Measurements from ENCODE around the gene THSD4.

Gene THSD4

DNA sequence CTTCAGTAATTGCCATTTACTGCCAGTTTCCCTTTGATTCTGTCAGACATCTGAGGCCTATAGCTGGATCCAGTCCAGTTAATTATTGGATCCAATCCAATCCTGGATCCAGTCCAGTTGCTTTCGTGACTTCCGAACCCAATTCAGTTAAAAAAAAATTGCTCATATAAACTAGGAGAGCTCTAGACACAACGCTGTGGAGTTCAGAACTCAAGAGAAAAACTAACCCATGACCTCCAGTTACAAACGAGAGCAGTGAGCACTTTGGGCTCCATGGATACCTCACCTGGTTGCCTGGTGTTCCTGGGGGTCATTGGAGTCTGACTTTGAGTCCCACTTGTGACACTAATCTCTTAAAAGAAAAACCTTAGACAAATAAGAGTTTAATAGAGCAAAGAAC is 269.8 kb downstream of the THSD4 start:
- TF ChIP-seq EZH2phosphoT487 (IDR thresholded peaks at IDR 0.05; ENCODE audit: low read depth) = no peak
- TF ChIP-seq, protein P1, sequence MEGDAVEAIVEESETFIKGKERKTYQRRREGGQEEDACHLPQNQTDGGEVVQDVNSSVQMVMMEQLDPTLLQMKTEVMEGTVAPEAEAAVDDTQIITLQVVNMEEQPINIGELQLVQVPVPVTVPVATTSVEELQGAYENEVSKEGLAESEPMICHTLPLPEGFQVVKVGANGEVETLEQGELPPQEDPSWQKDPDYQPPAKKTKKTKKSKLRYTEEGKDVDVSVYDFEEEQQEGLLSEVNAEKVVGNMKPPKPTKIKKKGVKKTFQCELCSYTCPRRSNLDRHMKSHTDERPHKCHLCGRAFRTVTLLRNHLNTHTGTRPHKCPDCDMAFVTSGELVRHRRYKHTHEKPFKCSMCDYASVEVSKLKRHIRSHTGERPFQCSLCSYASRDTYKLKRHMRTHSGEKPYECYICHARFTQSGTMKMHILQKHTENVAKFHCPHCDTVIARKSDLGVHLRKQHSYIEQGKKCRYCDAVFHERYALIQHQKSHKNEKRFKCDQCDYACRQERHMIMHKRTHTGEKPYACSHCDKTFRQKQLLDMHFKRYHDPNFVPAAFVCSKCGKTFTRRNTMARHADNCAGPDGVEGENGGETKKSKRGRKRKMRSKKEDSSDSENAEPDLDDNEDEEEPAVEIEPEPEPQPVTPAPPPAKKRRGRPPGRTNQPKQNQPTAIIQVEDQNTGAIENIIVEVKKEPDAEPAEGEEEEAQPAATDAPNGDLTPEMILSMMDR (IDR thresholded peaks at IDR 0.05; ENCODE audit: low read depth, low read length) = no peak
- Histone ChIP-seq H3K27ac (ENCODE audit: low read length) (no peak overlapping the region), H3K4me2 (ENCODE audit: low read length) (no peak overlapping the region), H3K9me3 (ENCODE audit: insufficient read depth, low read length) (no peaks in the 10 kb centered on the region), H3K9ac (ENCODE audit: low read length) (no peak overlapping the region), H3K27me3 (ENCODE audit: low read depth, low read length) (peaks cover 35% of the 10 kb centered on the region), H3K4me1 (ENCODE audit: low read length) (peaks cover 3% of the 10 kb centered on the region; the same call in 1 of the 2 replicates), H4K20me1 (ENCODE audit: insufficient read depth, low read length) (no peaks in the 10 kb centered on the region), H2AFZ (ENCODE audit: low read depth, low read length) (no peak overlapping the region), H3K36me3 (replicated peaks; ENCODE audit: low read depth, low read length) (no peaks in the 10 kb centered on the region), H3K79me2 (ENCODE audit: low read length) (no peaks in the 10 kb centered on the region), H3K4me3 (ENCODE audit: low read length) (no peak overlapping the region)

DNA sequence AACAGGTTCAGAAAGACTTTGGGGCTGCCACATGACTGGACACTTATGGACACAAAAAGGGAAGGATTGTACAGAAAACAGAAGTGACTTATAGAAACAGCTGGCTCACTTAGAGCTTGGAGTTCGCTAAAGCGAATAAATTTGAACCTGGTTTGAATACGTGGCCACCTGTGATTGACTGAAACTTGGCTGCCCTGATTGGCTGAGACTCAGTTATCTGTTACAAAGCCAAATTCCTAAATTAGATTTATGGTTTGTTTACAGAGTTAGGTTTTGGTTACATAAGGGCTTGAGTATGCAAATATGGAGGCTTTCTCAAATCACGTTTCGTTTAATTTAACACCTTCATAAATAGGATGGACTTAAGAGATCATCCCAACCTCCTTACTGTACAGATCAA is 270.2 kb downstream of the THSD4 start:
- Histone ChIP-seq H3K4me2 (ENCODE audit: low read length) (no peak overlapping the region), H3K4me3 (ENCODE audit: low read length) (no peak overlapping the region), H3K27ac (ENCODE audit: low read length) (no peak overlapping the region)

DNA sequence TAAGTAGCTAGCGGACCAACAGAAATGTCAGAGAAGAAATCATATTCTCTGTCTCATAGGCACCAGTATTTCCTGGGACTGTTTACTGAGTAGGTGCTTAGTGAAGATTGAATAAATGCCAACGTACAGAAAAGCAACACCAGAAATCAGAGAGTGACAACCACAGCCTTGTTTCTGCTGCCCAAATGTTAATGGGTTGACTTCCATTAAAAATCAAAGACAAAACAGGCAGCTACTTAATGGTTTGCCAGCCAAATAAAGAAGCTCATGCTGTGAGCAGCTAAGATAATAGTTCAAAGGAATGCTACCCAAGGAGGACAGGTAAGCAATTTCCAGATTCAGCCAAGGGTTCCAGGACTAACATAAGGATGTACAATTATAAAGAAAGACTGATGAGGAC is 270.7 kb downstream of the THSD4 start:
- H3K79me2 ChIP-seq (ENCODE audit: low read length) = no peaks in the 10 kb centered on the region
- H3K27me3 ChIP-seq (ENCODE audit: low read depth, low read length) = peaks cover 35% of the 10 kb centered on the region
- no peak overlapping the region for H3K9ac ChIP-seq (ENCODE audit: low read length)
- no peaks in the 10 kb centered on the region for H3K9me3 ChIP-seq (ENCODE audit: insufficient read depth, low read length)
- TF ChIP-seq EZH2phosphoT487 (IDR thresholded peaks at IDR 0.05; ENCODE audit: low read depth) = no peak
- TF ChIP-seq, protein P1 (IDR thresholded peaks at IDR 0.05; ENCODE audit: low read depth, low read length) = no peak
- H3K4me3 ChIP-seq (ENCODE audit: low read length) = no peak overlapping the region
- H3K27ac ChIP-seq (ENCODE audit: low read length) = no peak overlapping the region
- H3K36me3 ChIP-seq (replicated peaks; ENCODE audit: low read depth, low read length) = no peaks in the 10 kb centered on the region
- no peak overlapping the region for H2AFZ ChIP-seq (ENCODE audit: low read depth, low read length)
- H3K4me1 ChIP-seq (ENCODE audit: low read length) = peaks cover 3% of the 10 kb centered on the region; the same call in 1 of the 2 replicates
- no peaks in the 10 kb centered on the region for H4K20me1 ChIP-seq (ENCODE audit: insufficient read depth, low read length)
- H3K4me2 ChIP-seq (ENCODE audit: low read length) = no peak overlapping the region

More for the DNA sequence above, 270.2 kb downstream of the THSD4 start:
- Histone ChIP-seq H3K79me2 (ENCODE audit: low read length) (no peaks in the 10 kb centered on the region), H3K9ac (ENCODE audit: low read length) (no peak overlapping the region), H3K27me3 (ENCODE audit: low read depth, low read length) (peaks cover 35% of the 10 kb centered on the region), H3K9me3 (ENCODE audit: insufficient read depth, low read length) (no peaks in the 10 kb centered on the region), H3K36me3 (replicated peaks; ENCODE audit: low read depth, low read length) (no peaks in the 10 kb centered on the region), H4K20me1 (ENCODE audit: insufficient read depth, low read length) (no peaks in the 10 kb centered on the region), H2AFZ (ENCODE audit: low read depth, low read length) (no peak overlapping the region), H3K4me1 (ENCODE audit: low read length) (peaks cover 3% of the 10 kb centered on the region; the same call in 1 of the 2 replicates)
- TF ChIP-seq, protein P1 (IDR thresholded peaks at IDR 0.05; ENCODE audit: low read depth, low read length) = no peak
- no peak for TF ChIP-seq EZH2phosphoT487 (IDR thresholded peaks at IDR 0.05; ENCODE audit: low read depth)

DNA sequence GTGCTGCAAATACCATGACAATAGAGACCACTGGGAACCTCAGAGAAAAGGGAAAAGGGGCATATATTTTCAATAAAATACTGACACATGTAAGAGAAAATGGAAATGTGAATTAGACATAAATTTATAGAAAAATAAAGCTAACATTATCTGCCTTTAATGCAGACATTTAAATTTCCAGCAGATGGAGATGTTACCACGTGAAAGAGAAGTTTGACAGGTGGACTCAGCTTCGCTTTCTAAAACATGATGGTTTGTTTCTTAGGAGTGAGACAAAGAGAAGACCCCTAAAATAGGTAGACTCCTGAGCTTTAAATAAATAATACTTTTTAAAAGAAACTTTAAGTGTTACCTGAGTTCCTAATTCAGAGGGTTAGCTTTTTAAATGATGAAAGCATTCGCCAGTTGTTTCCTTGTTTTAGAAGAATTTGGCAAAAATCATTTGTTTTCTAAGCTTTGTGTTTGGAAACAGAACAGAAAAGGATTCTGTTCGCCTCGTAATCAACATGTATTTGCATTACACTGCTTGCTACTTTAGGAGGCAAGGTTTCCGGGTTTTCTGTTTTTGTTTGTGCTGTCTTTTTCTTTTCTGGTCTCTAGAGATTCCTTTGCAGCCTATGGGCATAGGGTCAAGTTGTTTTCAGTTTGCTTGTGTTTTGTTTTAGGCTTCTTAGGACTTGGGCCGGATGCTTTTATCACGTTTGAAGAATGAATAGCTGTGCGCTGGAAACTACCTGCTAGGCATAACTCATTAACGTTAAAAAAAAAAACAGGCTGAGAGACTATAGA is 271.4 kb downstream of the THSD4 start:
- H3K27ac ChIP-seq (ENCODE audit: low read length) = no peak overlapping the region
- H3K9ac ChIP-seq (ENCODE audit: low read length) = no peak overlapping the region

More for the DNA sequence above, 271.4 kb downstream of the THSD4 start:
- Histone ChIP-seq H3K4me2 (ENCODE audit: low read length) (peak overlapping the region; percentile 20; the same call in 1 of the 2 replicates), H3K27me3 (ENCODE audit: low read depth, low read length) (peaks cover 39% of the 10 kb centered on the region), H3K4me1 (ENCODE audit: low read length) (peaks cover 3% of the 10 kb centered on the region; the same call in 1 of the 2 replicates), H4K20me1 (ENCODE audit: insufficient read depth, low read length) (no peaks in the 10 kb centered on the region), H3K4me3 (ENCODE audit: low read length) (no peak overlapping the region), H3K79me2 (ENCODE audit: low read length) (no peaks in the 10 kb centered on the region), H3K36me3 (replicated peaks; ENCODE audit: low read depth, low read length) (no peaks in the 10 kb centered on the region), H3K9me3 (ENCODE audit: insufficient read depth, low read length) (no peaks in the 10 kb centered on the region), H2AFZ (ENCODE audit: low read depth, low read length) (no peak overlapping the region)
- peak; percentile 37; the same call in 1 of the 2 replicates for TF ChIP-seq EZH2phosphoT487 (IDR thresholded peaks at IDR 0.05; ENCODE audit: low read depth)
- TF ChIP-seq, protein P1 (IDR thresholded peaks at IDR 0.05; ENCODE audit: low read depth, low read length) = peak; percentile 75

All from OCI-LY3 (cell line).